Measurements from ENCODE around the gene TMEM240.
"Not testable (repeated sequence)": the region's sequence is repeated elsewhere in the genome, so short reads cannot be mapped to it uniquely, and the experiment has no call there.

TMEM240 gene

GRCh38 chr1:1527092-1527816 is 13.2 kb downstream of the TMEM240 start:
- Histone ChIP-seq H3K36me3 (ENCODE audit: insufficient read depth, low read length) (peaks cover 68% of the 10 kb centered on the region), H3K4me3 (ENCODE audit: low read depth in 1 of 2, low read length in 2 of 2) (no peak overlapping the region), H3K4me2 (ENCODE audit: insufficient read depth, low read length) (no peak overlapping the region), H2AFZ (ENCODE audit: low read depth, low read length) (no peak overlapping the region), H3K27me3 (ENCODE audit: insufficient read depth, low read length, poor library complexity) (no peaks in the 10 kb centered on the region), H3K9ac (ENCODE audit: low read depth, low read length) (no peak overlapping the region), H3K9me3 (ENCODE audit: insufficient read depth, low read length, severe bottlenecking) (no peaks in the 10 kb centered on the region), H3K79me2 (ENCODE audit: insufficient read depth, low read length) (no peaks in the 10 kb centered on the region), H4K20me1 (ENCODE audit: insufficient read depth, low read length) (no peaks in the 10 kb centered on the region), H3K27ac (ENCODE audit: low read length) (no peak overlapping the region), H3K4me1 (ENCODE audit: insufficient read depth, low read length) (no peaks in the 10 kb centered on the region)
- TF ChIP-seq CTCF (IDR thresholded peaks at IDR 0.05; ENCODE audit: borderline replicate concordance, extremely low read depth, low read length, poor library complexity, severe bottlenecking) (no peak), EZH2 (IDR thresholded peaks at IDR 0.05; ENCODE audit: borderline replicate concordance, low read depth, low read length, severe bottlenecking) (no peak)
- DNase-seq (no peak), ATAC-seq (ENCODE audit: insufficient read depth, low read depth) (no peak)

- H3K27me3 ChIP-seq (ENCODE audit: insufficient read depth, low read length, poor library complexity); H3K79me2 ChIP-seq (ENCODE audit: insufficient read depth, low read length); H3K4me2 ChIP-seq (ENCODE audit: insufficient read depth, low read length); H3K4me3 ChIP-seq (ENCODE audit: low read depth in 1 of 2, low read length in 2 of 2); H3K9ac ChIP-seq (ENCODE audit: low read depth, low read length); H4K20me1 ChIP-seq (ENCODE audit: insufficient read depth, low read length); H2AFZ ChIP-seq (ENCODE audit: low read depth, low read length); H3K27ac ChIP-seq (ENCODE audit: low read length); H3K4me1 ChIP-seq (ENCODE audit: insufficient read depth, low read length); ATAC-seq (ENCODE audit: insufficient read depth, low read depth); H3K9me3 ChIP-seq (ENCODE audit: insufficient read depth, low read length, severe bottlenecking); DNase-seq: not testable (repeated sequence)
- peaks cover 70% of the 10 kb centered on the region for H3K36me3 ChIP-seq (ENCODE audit: insufficient read depth, low read length)
Measured at GRCh38 chr1:1526476-1526875, 13.9 kb downstream of the TMEM240 start.

- DNase-seq; H3K27ac ChIP-seq (ENCODE audit: low read length); H3K9ac ChIP-seq (ENCODE audit: low read depth, low read length); H3K27me3 ChIP-seq (ENCODE audit: insufficient read depth, low read length, poor library complexity); H3K4me1 ChIP-seq (ENCODE audit: insufficient read depth, low read length); H3K4me3 ChIP-seq (ENCODE audit: low read depth in 1 of 2, low read length in 2 of 2); ATAC-seq (ENCODE audit: insufficient read depth, low read depth); H4K20me1 ChIP-seq (ENCODE audit: insufficient read depth, low read length); H3K79me2 ChIP-seq (ENCODE audit: insufficient read depth, low read length); H3K9me3 ChIP-seq (ENCODE audit: insufficient read depth, low read length, severe bottlenecking); H3K4me2 ChIP-seq (ENCODE audit: insufficient read depth, low read length); H2AFZ ChIP-seq (ENCODE audit: low read depth, low read length): not testable (repeated sequence)
- H3K36me3 ChIP-seq (ENCODE audit: insufficient read depth, low read length) = peaks cover 76% of the 10 kb centered on the region
Measured at GRCh38 chr1:1524750-1525383, 15.6 kb downstream of the TMEM240 start.

- not testable (repeated sequence) for ATAC-seq (ENCODE audit: insufficient read depth, low read depth); H3K4me2 ChIP-seq (ENCODE audit: insufficient read depth, low read length); H3K9ac ChIP-seq (ENCODE audit: low read depth, low read length); H3K79me2 ChIP-seq (ENCODE audit: insufficient read depth, low read length); H3K4me3 ChIP-seq (ENCODE audit: low read depth in 1 of 2, low read length in 2 of 2); H3K27ac ChIP-seq (ENCODE audit: low read length); DNase-seq; H3K27me3 ChIP-seq (ENCODE audit: insufficient read depth, low read length, poor library complexity); H2AFZ ChIP-seq (ENCODE audit: low read depth, low read length); H3K9me3 ChIP-seq (ENCODE audit: insufficient read depth, low read length, severe bottlenecking); H4K20me1 ChIP-seq (ENCODE audit: insufficient read depth, low read length); H3K4me1 ChIP-seq (ENCODE audit: insufficient read depth, low read length)
- H3K36me3 ChIP-seq (ENCODE audit: insufficient read depth, low read length) = peaks cover 69% of the 10 kb centered on the region
Measured at GRCh38 chr1:1523651-1524050, 16.8 kb downstream of the TMEM240 start.

GRCh38 chr1:1523226-1523625 is 17.2 kb downstream of the TMEM240 start:
- ATAC-seq (ENCODE audit: insufficient read depth, low read depth) = not testable (repeated sequence)
- peaks cover 69% of the 10 kb centered on the region for H3K36me3 ChIP-seq (ENCODE audit: insufficient read depth, low read length)

GRCh38 chr1:1522536-1522935 is 17.9 kb downstream of the TMEM240 start:
- not testable (repeated sequence) for H3K4me3 ChIP-seq (ENCODE audit: low read depth in 1 of 2, low read length in 2 of 2); H3K4me1 ChIP-seq (ENCODE audit: insufficient read depth, low read length); H3K9me3 ChIP-seq (ENCODE audit: insufficient read depth, low read length, severe bottlenecking); H2AFZ ChIP-seq (ENCODE audit: low read depth, low read length); DNase-seq; H3K27ac ChIP-seq (ENCODE audit: low read length); H3K79me2 ChIP-seq (ENCODE audit: insufficient read depth, low read length); H3K27me3 ChIP-seq (ENCODE audit: insufficient read depth, low read length, poor library complexity); H4K20me1 ChIP-seq (ENCODE audit: insufficient read depth, low read length); ATAC-seq (ENCODE audit: insufficient read depth, low read depth); H3K9ac ChIP-seq (ENCODE audit: low read depth, low read length); H3K4me2 ChIP-seq (ENCODE audit: insufficient read depth, low read length)
- peaks cover 69% of the 10 kb centered on the region for H3K36me3 ChIP-seq (ENCODE audit: insufficient read depth, low read length)

More at GRCh38 chr1:1523226-1523625, 17.2 kb downstream of the TMEM240 start:
- H3K27ac ChIP-seq (ENCODE audit: low read length); H4K20me1 ChIP-seq (ENCODE audit: insufficient read depth, low read length); DNase-seq; H3K9me3 ChIP-seq (ENCODE audit: insufficient read depth, low read length, severe bottlenecking); H3K27me3 ChIP-seq (ENCODE audit: insufficient read depth, low read length, poor library complexity); H3K9ac ChIP-seq (ENCODE audit: low read depth, low read length); H2AFZ ChIP-seq (ENCODE audit: low read depth, low read length); H3K4me1 ChIP-seq (ENCODE audit: insufficient read depth, low read length); H3K4me3 ChIP-seq (ENCODE audit: low read depth in 1 of 2, low read length in 2 of 2); H3K79me2 ChIP-seq (ENCODE audit: insufficient read depth, low read length); H3K4me2 ChIP-seq (ENCODE audit: insufficient read depth, low read length): not testable (repeated sequence)

Measured in DND-41 (cell line).